HL-60/S4 (cell line): ENCODE measurements around the gene FNBP1.

ENCODE experiments used
- in situ Hi-C: fragments of 300-500 bp; cut with MboI; formaldehyde crosslinking; loops from 2 replicates; pipeline ENCODE4 v1.14.3; 2022; ENCODE audit warnings: low sequenced_read_pairs

The FNBP1 gene

GRCh38 chr9:129838707-129839259 is 204.2 kb downstream of the FNBP1 start:
- in situ Hi-C loops, result no loop called here
